Activated CD4-positive, alpha-beta memory T cell treated with anti-CD3 and anti-CD28 coated beads, Interleukin-2, amount 10 ng/mL, durations not matched to agents 7 days and 5 days (primary cell): ENCODE measurements around the gene TCAF2. TPM values are rescaled to one million over a fixed set of nuclear protein-coding genes. Genes with fewer than 3 reads are reported as not detected.
"Not testable (repeated sequence)": the region's sequence is repeated elsewhere in the genome, so short reads cannot be mapped to it uniquely, and the experiment has no call there.

Experiments
- CTCF ChIA-PET: fragments of 350-600 bp; sonication (Branson Sonifier 250); formaldehyde crosslinking; loops from one replicate; lab custom pipeline; 2021; ENCODE audit warnings: antibody characterized with exemption, inconsistent platforms; lab: Charles Lee
- POLR2A ChIA-PET: fragments of 350-600 bp; sonication (Branson Sonifier 250); formaldehyde crosslinking; loops from one replicate; lab custom pipeline; 2021; ENCODE audit warnings: antibody characterized with exemption; lab: Charles Lee
- DNase-seq: peaks from one replicate; pipeline ENCODE4 v3.0.0-alpha.2; 2020
- H3K27ac Mint-ChIP-seq: one replicate; pipeline ENCODE4 v1.8.0; 2021; ENCODE audit warnings: mild to moderate bottlenecking, mixed read lengths
- H3K27me3 Mint-ChIP-seq: one replicate; pipeline ENCODE4 v1.8.0; 2021; ENCODE audit warnings: mixed read lengths
- H3K36me3 Mint-ChIP-seq: one replicate; pipeline ENCODE4 v1.8.0; 2021; ENCODE audit warnings: low read depth, mixed read lengths
- H3K4me1 Mint-ChIP-seq: one replicate; pipeline ENCODE4 v1.8.0; 2021; ENCODE audit warnings: mixed read lengths
- H3K4me3 Mint-ChIP-seq: one replicate; pipeline ENCODE4 v1.8.0; 2021; ENCODE audit warnings: mild to moderate bottlenecking, mixed read lengths
- H3K9me3 Mint-ChIP-seq: one replicate; pipeline ENCODE4 v1.8.0; 2021; ENCODE audit warnings: mixed read lengths
- total RNA-seq, 2 experiments: library from RNA; stranded (reverse); gene quantifications; one replicate each; pipeline ENCODE4 v1.2.3, GENCODE V29; 2021

TCAF2 gene
- total RNA-seq = 10 to 100 TPM; 49.4 to 50.8 TPM

- H3K9me3 Mint-ChIP-seq, H3K36me3 Mint-ChIP-seq, POLR2A ChIA-PET, H3K4me1 Mint-ChIP-seq, CTCF ChIA-PET, H3K27me3 Mint-ChIP-seq: not testable (repeated sequence)
- H3K27ac Mint-ChIP-seq = peak within 1 kb of the TSS; percentile 49
- H3K4me3 Mint-ChIP-seq = peak within 1 kb of the TSS; percentile 30
- DNase-seq = peak; percentile 75
Observed at GRCh38 chr7:143620646-143621045, at the start of gene TCAF2. Gene TCAF2 (plus strand): TSS chr7:143620974.

- DNase-seq, H3K36me3 Mint-ChIP-seq, H3K4me1 Mint-ChIP-seq, H3K9me3 Mint-ChIP-seq, H3K4me3 Mint-ChIP-seq, H3K27ac Mint-ChIP-seq, POLR2A ChIA-PET, CTCF ChIA-PET, H3K27me3 Mint-ChIP-seq: not testable (repeated sequence)
Observed at GRCh38 chr7:143571501-143571900, 49.3 kb upstream of the TCAF2 start, which contains the start of gene CTAGE15. Gene CTAGE15 (plus strand): TSS chr7:143571801. CDS start chr7:143571818, 17 bp downstream.

GRCh38 chr7:143588183-143588582, 32.6 kb upstream of the TCAF2 start:
- H3K4me3 Mint-ChIP-seq, H3K9me3 Mint-ChIP-seq, H3K27ac Mint-ChIP-seq, H3K4me1 Mint-ChIP-seq, POLR2A ChIA-PET, H3K27me3 Mint-ChIP-seq, DNase-seq, H3K36me3 Mint-ChIP-seq, CTCF ChIA-PET: not testable (repeated sequence)

GRCh38 chr7:143589897-143590296, 30.9 kb upstream of the TCAF2 start:
- CTCF ChIA-PET, H3K36me3 Mint-ChIP-seq, H3K4me1 Mint-ChIP-seq, H3K4me3 Mint-ChIP-seq, H3K9me3 Mint-ChIP-seq, H3K27me3 Mint-ChIP-seq, POLR2A ChIA-PET, H3K27ac Mint-ChIP-seq, DNase-seq: not testable (repeated sequence)

GRCh38 chr7:143598086-143598485, 22.7 kb upstream of the TCAF2 start:
- H3K27me3 Mint-ChIP-seq, H3K36me3 Mint-ChIP-seq, H3K4me1 Mint-ChIP-seq, CTCF ChIA-PET, H3K9me3 Mint-ChIP-seq, H3K27ac Mint-ChIP-seq, DNase-seq, H3K4me3 Mint-ChIP-seq, POLR2A ChIA-PET: not testable (repeated sequence)

GRCh38 chr7:143603549-143603948, 17.2 kb upstream of the TCAF2 start:
- H3K4me1 Mint-ChIP-seq, DNase-seq, H3K9me3 Mint-ChIP-seq, POLR2A ChIA-PET, CTCF ChIA-PET, H3K36me3 Mint-ChIP-seq, H3K4me3 Mint-ChIP-seq, H3K27me3 Mint-ChIP-seq, H3K27ac Mint-ChIP-seq: not testable (repeated sequence)

- POLR2A ChIA-PET, H3K4me1 Mint-ChIP-seq, DNase-seq, CTCF ChIA-PET, H3K36me3 Mint-ChIP-seq, H3K4me3 Mint-ChIP-seq, H3K9me3 Mint-ChIP-seq, H3K27me3 Mint-ChIP-seq, H3K27ac Mint-ChIP-seq: not testable (repeated sequence)
Observed at GRCh38 chr7:143606088-143606487, 14.7 kb upstream of the TCAF2 start.

- DNase-seq, CTCF ChIA-PET, H3K9me3 Mint-ChIP-seq, H3K36me3 Mint-ChIP-seq, H3K4me1 Mint-ChIP-seq, H3K4me3 Mint-ChIP-seq, H3K27ac Mint-ChIP-seq, POLR2A ChIA-PET, H3K27me3 Mint-ChIP-seq: not testable (repeated sequence)
Observed at GRCh38 chr7:143615545-143615944, 5.2 kb upstream of the TCAF2 start.

- H3K4me1 Mint-ChIP-seq, POLR2A ChIA-PET, DNase-seq, H3K36me3 Mint-ChIP-seq, H3K27ac Mint-ChIP-seq, H3K4me3 Mint-ChIP-seq, CTCF ChIA-PET, H3K27me3 Mint-ChIP-seq, H3K9me3 Mint-ChIP-seq: not testable (repeated sequence)
Observed at GRCh38 chr7:143617204-143617603, 3.6 kb upstream of the TCAF2 start.

GRCh38 chr7:143620058-143620457, 716 bp upstream of the TCAF2 start:
- CTCF ChIA-PET, H3K9me3 Mint-ChIP-seq, H3K4me1 Mint-ChIP-seq, H3K27ac Mint-ChIP-seq, POLR2A ChIA-PET, H3K27me3 Mint-ChIP-seq, H3K4me3 Mint-ChIP-seq, H3K36me3 Mint-ChIP-seq: not testable (repeated sequence)
- DNase-seq = peak; percentile 75

GRCh38 chr7:143621175-143621574, 401 bp downstream of the TCAF2 start:
- CTCF ChIA-PET, POLR2A ChIA-PET: not testable (repeated sequence)

GRCh38 chr7:143622130-143622529, 1.4 kb downstream of the TCAF2 start:
- H3K27me3 Mint-ChIP-seq, H3K9me3 Mint-ChIP-seq, POLR2A ChIA-PET, H3K27ac Mint-ChIP-seq, H3K36me3 Mint-ChIP-seq, H3K4me3 Mint-ChIP-seq, CTCF ChIA-PET, H3K4me1 Mint-ChIP-seq, DNase-seq: not testable (repeated sequence)

More at GRCh38 chr7:143621175-143621574, 401 bp downstream of the TCAF2 start:
- H3K27me3 Mint-ChIP-seq, H3K4me3 Mint-ChIP-seq, H3K27ac Mint-ChIP-seq, H3K4me1 Mint-ChIP-seq, DNase-seq, H3K9me3 Mint-ChIP-seq, H3K36me3 Mint-ChIP-seq: not testable (repeated sequence)

GRCh38 chr7:143630653-143631052, 9.9 kb downstream of the TCAF2 start:
- H3K4me3 Mint-ChIP-seq, POLR2A ChIA-PET: not testable (repeated sequence)

GRCh38 chr7:143632506-143632905, 11.7 kb downstream of the TCAF2 start:
- H3K4me1 Mint-ChIP-seq, H3K9me3 Mint-ChIP-seq, CTCF ChIA-PET, H3K36me3 Mint-ChIP-seq, POLR2A ChIA-PET, H3K4me3 Mint-ChIP-seq, DNase-seq, H3K27me3 Mint-ChIP-seq, H3K27ac Mint-ChIP-seq: not testable (repeated sequence)

More at GRCh38 chr7:143630653-143631052, 9.9 kb downstream of the TCAF2 start:
- H3K4me1 Mint-ChIP-seq, H3K9me3 Mint-ChIP-seq, H3K36me3 Mint-ChIP-seq, H3K27me3 Mint-ChIP-seq, H3K27ac Mint-ChIP-seq, CTCF ChIA-PET, DNase-seq: not testable (repeated sequence)
